Measurements from ENCODE around the gene CTIF. TPM values are rescaled to one million over a fixed set of nuclear protein-coding genes. Genes with fewer than 3 reads are reported as not detected.

CTIF gene
- total RNA-seq, 5 donors from 2014 or later (not counting 1 experiment from before 2014, with no cell fraction given) = 3.2 to 6.7 (median 4.7) TPM

- DNase-seq = no peak
- Histone ChIP-seq H3K4me3 (ENCODE audit: control insufficient read depth in 1 of 2, extremely low read depth in 1 of 2, low read length in 1 of 2) (no peak overlapping the region), H3K36me3 (ENCODE audit: control insufficient read depth in 2 of 2, extremely low read depth in 1 of 2, insufficient read depth in 1 of 2, low read length in 1 of 2) (no peaks in the 10 kb centered on the region), H3K27ac (ENCODE audit: low read length) (peak overlapping the region; percentile 93), H3K27me3 (replicated peaks in 1 of 2; ENCODE audit: control insufficient read depth in 2 of 2, extremely low read depth in 1 of 2, insufficient read depth in 2 of 2, low read length in 1 of 2) (no peaks in the 10 kb centered on the region), H3K9me3 (no peaks in the 10 kb centered on the region), H3K4me1 (ENCODE audit: control insufficient read depth in 1 of 2, extremely low read depth in 1 of 2, insufficient read depth in 2 of 2, low read length in 2 of 2) (peaks cover 41 to 99% of the 10 kb centered on the region in 2 experiments)
- 100% methylated on average over 1 of the region's 3 CpGs for WGBS (ENCODE audit: insufficient coverage)
- Mint-ChIP-seq H3K27ac (peak overlapping the region; percentile 64 to 97), H3K9me3 (no peaks in the 10 kb centered on the region), H3K36me3 (no peaks in the 10 kb centered on the region), H3K27me3 (no peaks in the 10 kb centered on the region), H3K4me3 (no peak overlapping the region), H3K4me1 (peaks cover 88 to 100% (median 92%) of the 10 kb centered on the region in 3 donors)
- CTCF ChIA-PET = no interaction called here
- ATAC-seq (replicated peaks in 1 of 4) = no peak
- POLR2A ChIA-PET = interaction anchor here in 1 of 2 donors (1.2 kb wide), 1 partner anchor 8 kb away, joined by 3 read pairs; no protein-coding TSS in a partner anchor
Observed at GRCh38 chr18:48835745-48836170, 296.9 kb downstream of the CTIF start.

GRCh38 chr18:48836231-48836805, 297.5 kb downstream of the CTIF start:
- Histone ChIP-seq H3K9me3 (no peaks in the 10 kb centered on the region), H3K4me1 (ENCODE audit: control insufficient read depth in 1 of 2, extremely low read depth in 1 of 2, insufficient read depth in 2 of 2, low read length in 2 of 2) (peaks cover 46 to 99% of the 10 kb centered on the region in 2 experiments), H3K27me3 (replicated peaks in 1 of 2; ENCODE audit: control insufficient read depth in 2 of 2, extremely low read depth in 1 of 2, insufficient read depth in 2 of 2, low read length in 1 of 2) (no peaks in the 10 kb centered on the region), H3K27ac (ENCODE audit: low read length) (peak overlapping the region; percentile 44), H3K4me3 (ENCODE audit: control insufficient read depth in 1 of 2, extremely low read depth in 1 of 2, low read length in 1 of 2) (no peak overlapping the region), H3K36me3 (ENCODE audit: control insufficient read depth in 2 of 2, extremely low read depth in 1 of 2, insufficient read depth in 1 of 2, low read length in 1 of 2) (no peaks in the 10 kb centered on the region)
- WGBS (ENCODE audit: insufficient coverage) = 80% methylated on average over 3 of the region's 4 CpGs
- H3K27ac Mint-ChIP-seq = peak overlapping the region; percentile 64 to 65
- H3K9me3 Mint-ChIP-seq = no peaks in the 10 kb centered on the region
- H3K4me1 Mint-ChIP-seq = peaks cover 83 to 100% (median 91%) of the 10 kb centered on the region in 3 donors
- H3K36me3 Mint-ChIP-seq = no peaks in the 10 kb centered on the region
- ChIA-PET CTCF (no interaction called here), POLR2A (interaction anchor here in 1 of 2 donors (1.2 kb wide), 1 partner anchor 9 kb away, joined by 3 read pairs; no protein-coding TSS in a partner anchor)
- H3K27me3 Mint-ChIP-seq = no peaks in the 10 kb centered on the region
- DNase-seq = no peak
- H3K4me3 Mint-ChIP-seq = no peak overlapping the region
- no peak for ATAC-seq (replicated peaks in 1 of 4)

GRCh38 chr18:48836806-48837615, 298.2 kb downstream of the CTIF start:
- Histone ChIP-seq H3K4me3 (ENCODE audit: control insufficient read depth in 1 of 2, extremely low read depth in 1 of 2, low read length in 1 of 2) (no peak overlapping the region), H3K36me3 (ENCODE audit: control insufficient read depth in 2 of 2, extremely low read depth in 1 of 2, insufficient read depth in 1 of 2, low read length in 1 of 2) (no peaks in the 10 kb centered on the region), H3K27ac (ENCODE audit: low read length) (peak overlapping the region; percentile 44), H3K4me1 (ENCODE audit: control insufficient read depth in 1 of 2, extremely low read depth in 1 of 2, insufficient read depth in 2 of 2, low read length in 2 of 2) (peaks cover 52 to 100% of the 10 kb centered on the region in 2 experiments), H3K9me3 (no peaks in the 10 kb centered on the region), H3K27me3 (replicated peaks in 1 of 2; ENCODE audit: control insufficient read depth in 2 of 2, extremely low read depth in 1 of 2, insufficient read depth in 2 of 2, low read length in 1 of 2) (no peaks in the 10 kb centered on the region)
- no peaks in the 10 kb centered on the region for H3K27me3 Mint-ChIP-seq
- POLR2A ChIA-PET = interaction anchor here in 1 of 2 donors (0.6 to 1.2 kb wide), 2 partner anchors 10 kb away, joined by 3 read pairs; no protein-coding TSS in a partner anchor
- ATAC-seq (replicated peaks in 1 of 4) (no peak), DNase-seq (no peak)
- no peaks in the 10 kb centered on the region for H3K36me3 Mint-ChIP-seq
- CTCF ChIA-PET = no interaction called here
- H3K27ac Mint-ChIP-seq = peak overlapping the region; percentile 65 to 73
- WGBS (ENCODE audit: insufficient coverage) = 88% methylated on average over 8 of the region's 13 CpGs
- H3K4me3 Mint-ChIP-seq = no peak overlapping the region
- H3K4me1 Mint-ChIP-seq = peaks cover 86 to 100% (median 90%) of the 10 kb centered on the region in 3 donors
- H3K9me3 Mint-ChIP-seq = no peaks in the 10 kb centered on the region

GRCh38 chr18:48837676-48838075, 298.8 kb downstream of the CTIF start:
- POLR2A ChIA-PET = interaction anchor here in 1 of 2 donors (0.6 kb wide), 1 partner anchor 10 kb away, joined by 3 read pairs; no protein-coding TSS in a partner anchor
- no peak overlapping the region for H3K4me3 Mint-ChIP-seq
- H3K9me3 Mint-ChIP-seq = no peaks in the 10 kb centered on the region
- no CpG with 5 or more reads among the region's 3 CpGs for WGBS (ENCODE audit: insufficient coverage)
- no peaks in the 10 kb centered on the region for H3K36me3 Mint-ChIP-seq
- DNase-seq (no peak), ATAC-seq (replicated peaks in 1 of 4) (no peak)
- peak overlapping the region; percentile 44 for H3K27ac ChIP-seq (ENCODE audit: low read length)
- H3K4me1 Mint-ChIP-seq = peaks cover 86 to 100% (median 91%) of the 10 kb centered on the region in 3 donors
- no peaks in the 10 kb centered on the region for H3K27me3 Mint-ChIP-seq
- CTCF ChIA-PET = no interaction called here
- H3K36me3 ChIP-seq (ENCODE audit: control insufficient read depth in 2 of 2, extremely low read depth in 1 of 2, insufficient read depth in 1 of 2, low read length in 1 of 2) = no peaks in the 10 kb centered on the region
- H3K27ac Mint-ChIP-seq = peak overlapping the region; percentile 58 to 84
- H3K4me3 ChIP-seq (ENCODE audit: control insufficient read depth in 1 of 2, extremely low read depth in 1 of 2, low read length in 1 of 2) = no peak overlapping the region
- H3K4me1 ChIP-seq (ENCODE audit: control insufficient read depth in 1 of 2, extremely low read depth in 1 of 2, insufficient read depth in 2 of 2, low read length in 2 of 2) = peaks cover 57 to 100% of the 10 kb centered on the region in 2 experiments
- no peaks in the 10 kb centered on the region for H3K9me3 ChIP-seq
- no peaks in the 10 kb centered on the region for H3K27me3 ChIP-seq (replicated peaks in 1 of 2; ENCODE audit: control insufficient read depth in 2 of 2, extremely low read depth in 1 of 2, insufficient read depth in 2 of 2, low read length in 1 of 2)

- WGBS (ENCODE audit: insufficient coverage) = 94% methylated on average over 5 of the region's 12 CpGs
- no peaks in the 10 kb centered on the region for H3K27me3 Mint-ChIP-seq
- H3K27ac ChIP-seq (ENCODE audit: low read length) = peak overlapping the region; percentile 55
- H3K36me3 Mint-ChIP-seq = no peaks in the 10 kb centered on the region
- H3K4me1 ChIP-seq (ENCODE audit: control insufficient read depth in 1 of 2, extremely low read depth in 1 of 2, insufficient read depth in 2 of 2, low read length in 2 of 2) = peaks cover 59 to 100% of the 10 kb centered on the region in 2 experiments
- peak overlapping the region in 1 of 3 donors; percentile 57 for H3K4me3 Mint-ChIP-seq
- peaks cover 86 to 98% (median 90%) of the 10 kb centered on the region in 3 donors for H3K4me1 Mint-ChIP-seq
- ChIA-PET POLR2A (no interaction called here), CTCF (no interaction called here)
- H3K27me3 ChIP-seq (replicated peaks in 1 of 2; ENCODE audit: control insufficient read depth in 2 of 2, extremely low read depth in 1 of 2, insufficient read depth in 2 of 2, low read length in 1 of 2) = no peaks in the 10 kb centered on the region
- DNase-seq (no peak), ATAC-seq (replicated peaks in 1 of 4) (no peak)
- H3K9me3 ChIP-seq = no peaks in the 10 kb centered on the region
- H3K36me3 ChIP-seq (ENCODE audit: control insufficient read depth in 2 of 2, extremely low read depth in 1 of 2, insufficient read depth in 1 of 2, low read length in 1 of 2) = no peaks in the 10 kb centered on the region
- peak overlapping the region; percentile 84 to 94 for H3K27ac Mint-ChIP-seq
- no peaks in the 10 kb centered on the region for H3K9me3 Mint-ChIP-seq
- H3K4me3 ChIP-seq (ENCODE audit: control insufficient read depth in 1 of 2, extremely low read depth in 1 of 2, low read length in 1 of 2) = no peak overlapping the region
Observed at GRCh38 chr18:48838166-48838775, 299.4 kb downstream of the CTIF start.

Data from T-cell (primary cell).